Measurements from ENCODE around the gene DMBX1.

DMBX1 gene

DNA sequence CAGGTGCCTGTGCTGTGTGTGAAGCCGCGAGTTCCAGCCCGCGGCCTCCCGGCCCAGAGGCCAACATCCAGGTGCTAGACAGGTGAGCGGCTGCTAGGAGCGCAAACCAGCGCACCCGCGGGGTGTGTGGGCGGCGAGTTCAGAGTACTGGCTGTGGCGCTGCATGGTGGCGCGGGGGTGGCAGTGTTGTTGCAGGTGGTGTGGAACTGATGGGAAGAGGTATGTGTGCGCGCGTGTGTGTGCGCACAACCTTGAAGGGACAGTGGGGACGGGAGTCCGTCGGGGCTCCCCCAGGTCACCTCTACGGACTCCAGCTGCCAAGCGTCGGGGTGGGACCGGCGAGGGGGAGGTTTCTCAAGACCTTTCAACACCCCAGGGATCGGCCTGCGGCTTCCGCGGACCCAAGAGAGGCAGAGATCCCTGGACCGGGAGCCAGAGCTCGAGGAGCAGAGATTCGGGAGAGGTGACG, 433 bp upstream of the DMBX1 start:
- no peak for ATAC-seq
- TF ChIP-seq, protein P1, sequence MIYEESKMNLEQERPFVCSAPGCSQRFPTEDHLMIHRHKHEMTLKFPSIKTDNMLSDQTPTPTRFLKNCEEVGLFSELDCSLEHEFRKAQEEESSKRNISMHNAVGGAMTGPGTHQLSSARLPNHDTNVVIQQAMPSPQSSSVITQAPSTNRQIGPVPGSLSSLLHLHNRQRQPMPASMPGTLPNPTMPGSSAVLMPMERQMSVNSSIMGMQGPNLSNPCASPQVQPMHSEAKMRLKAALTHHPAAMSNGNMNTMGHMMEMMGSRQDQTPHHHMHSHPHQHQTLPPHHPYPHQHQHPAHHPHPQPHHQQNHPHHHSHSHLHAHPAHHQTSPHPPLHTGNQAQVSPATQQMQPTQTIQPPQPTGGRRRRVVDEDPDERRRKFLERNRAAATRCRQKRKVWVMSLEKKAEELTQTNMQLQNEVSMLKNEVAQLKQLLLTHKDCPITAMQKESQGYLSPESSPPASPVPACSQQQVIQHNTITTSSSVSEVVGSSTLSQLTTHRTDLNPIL (CRISPR knock-in tag; IDR thresholded peaks at IDR 0.05; ENCODE audit: low read depth) = no peak
- TF ChIP-seq TSHZ2 (CRISPR knock-in tag; IDR thresholded peaks at IDR 0.05) (no peak), BACH2 (CRISPR knock-in tag; IDR thresholded peaks at IDR 0.05; ENCODE audit: borderline replicate concordance) (no peak), RARB (CRISPR knock-in tag; IDR thresholded peaks at IDR 0.05) (no peak), ZNF70 (CRISPR knock-in tag; IDR thresholded peaks at IDR 0.05) (no peak), ZNF565 (CRISPR knock-in tag; conservative IDR thresholded peaks at IDR 0.05; ENCODE audit: low read depth) (no peak), ARNTL (CRISPR knock-in tag; IDR thresholded peaks at IDR 0.05; ENCODE audit: borderline replicate concordance, low read depth) (no peak), ZFP30 (CRISPR knock-in tag; IDR thresholded peaks at IDR 0.05) (no peak), OSR1 (CRISPR knock-in tag; IDR thresholded peaks at IDR 0.05) (no peak), ISL1 (CRISPR knock-in tag; IDR thresholded peaks at IDR 0.05) (no peak), CSDC2 (CRISPR knock-in tag; IDR thresholded peaks at IDR 0.05) (no peak), GLIS3 (CRISPR knock-in tag; IDR thresholded peaks at IDR 0.05) (no peak), SNAI2 (CRISPR knock-in tag; IDR thresholded peaks at IDR 0.05) (no peak)
- TF ChIP-seq, protein P2, sequence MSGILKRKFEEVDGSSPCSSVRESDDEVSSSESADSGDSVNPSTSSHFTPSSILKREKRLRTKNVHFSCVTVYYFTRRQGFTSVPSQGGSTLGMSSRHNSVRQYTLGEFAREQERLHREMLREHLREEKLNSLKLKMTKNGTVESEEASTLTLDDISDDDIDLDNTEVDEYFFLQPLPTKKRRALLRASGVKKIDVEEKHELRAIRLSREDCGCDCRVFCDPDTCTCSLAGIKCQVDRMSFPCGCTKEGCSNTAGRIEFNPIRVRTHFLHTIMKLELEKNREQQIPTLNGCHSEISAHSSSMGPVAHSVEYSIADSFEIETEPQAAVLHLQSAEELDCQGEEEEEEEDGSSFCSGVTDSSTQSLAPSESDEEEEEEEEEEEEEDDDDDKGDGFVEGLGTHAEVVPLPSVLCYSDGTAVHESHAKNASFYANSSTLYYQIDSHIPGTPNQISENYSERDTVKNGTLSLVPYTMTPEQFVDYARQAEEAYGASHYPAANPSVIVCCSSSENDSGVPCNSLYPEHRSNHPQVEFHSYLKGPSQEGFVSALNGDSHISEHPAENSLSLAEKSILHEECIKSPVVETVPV (CRISPR knock-in tag; IDR thresholded peaks at IDR 0.05) = no peak
- TF ChIP-seq, protein P3, sequence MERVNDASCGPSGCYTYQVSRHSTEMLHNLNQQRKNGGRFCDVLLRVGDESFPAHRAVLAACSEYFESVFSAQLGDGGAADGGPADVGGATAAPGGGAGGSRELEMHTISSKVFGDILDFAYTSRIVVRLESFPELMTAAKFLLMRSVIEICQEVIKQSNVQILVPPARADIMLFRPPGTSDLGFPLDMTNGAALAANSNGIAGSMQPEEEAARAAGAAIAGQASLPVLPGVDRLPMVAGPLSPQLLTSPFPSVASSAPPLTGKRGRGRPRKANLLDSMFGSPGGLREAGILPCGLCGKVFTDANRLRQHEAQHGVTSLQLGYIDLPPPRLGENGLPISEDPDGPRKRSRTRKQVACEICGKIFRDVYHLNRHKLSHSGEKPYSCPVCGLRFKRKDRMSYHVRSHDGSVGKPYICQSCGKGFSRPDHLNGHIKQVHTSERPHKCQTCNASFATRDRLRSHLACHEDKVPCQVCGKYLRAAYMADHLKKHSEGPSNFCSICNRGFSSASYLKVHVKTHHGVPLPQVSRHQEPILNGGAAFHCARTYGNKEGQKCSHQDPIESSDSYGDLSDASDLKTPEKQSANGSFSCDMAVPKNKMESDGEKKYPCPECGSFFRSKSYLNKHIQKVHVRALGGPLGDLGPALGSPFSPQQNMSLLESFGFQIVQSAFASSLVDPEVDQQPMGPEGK (CRISPR knock-in tag; IDR thresholded peaks at IDR 0.05; ENCODE audit: borderline replicate concordance) = no peak

GRCh38 chr1:46490406-46490655, 695 bp downstream of the DMBX1 start:
- no peak for TF ChIP-seq ZNF70 (CRISPR knock-in tag; IDR thresholded peaks at IDR 0.05)
- no peak for TF ChIP-seq RARB (CRISPR knock-in tag; IDR thresholded peaks at IDR 0.05)
- no peak for TF ChIP-seq ISL1 (CRISPR knock-in tag; IDR thresholded peaks at IDR 0.05)
- TF ChIP-seq TOX (CRISPR knock-in tag; IDR thresholded peaks at IDR 0.05; ENCODE audit: borderline replicate concordance) = no peak
- TF ChIP-seq CSDC2 (CRISPR knock-in tag; IDR thresholded peaks at IDR 0.05) = no peak
- no peak for TF ChIP-seq SNAI2 (CRISPR knock-in tag; IDR thresholded peaks at IDR 0.05)
- no peak for TF ChIP-seq BACH2 (CRISPR knock-in tag; IDR thresholded peaks at IDR 0.05; ENCODE audit: borderline replicate concordance)
- TF ChIP-seq GLIS3 (CRISPR knock-in tag; IDR thresholded peaks at IDR 0.05) = no peak
- TF ChIP-seq ZNF8 (CRISPR knock-in tag; IDR thresholded peaks at IDR 0.05) = no peak
- TF ChIP-seq ZC3H10 (CRISPR knock-in tag; IDR thresholded peaks at IDR 0.05) = no peak
- no peak for TF ChIP-seq TSHZ2 (CRISPR knock-in tag; IDR thresholded peaks at IDR 0.05)
- no peak for TF ChIP-seq PPARA (CRISPR knock-in tag; IDR thresholded peaks at IDR 0.05; ENCODE audit: borderline replicate concordance)
- TF ChIP-seq, protein P1 (CRISPR knock-in tag; IDR thresholded peaks at IDR 0.05; ENCODE audit: low read depth) = no peak
- TF ChIP-seq ZFP30 (CRISPR knock-in tag; IDR thresholded peaks at IDR 0.05) = no peak
- TF ChIP-seq, protein P2 (CRISPR knock-in tag; IDR thresholded peaks at IDR 0.05) = no peak
- no peak for TF ChIP-seq ZNF565 (CRISPR knock-in tag; conservative IDR thresholded peaks at IDR 0.05; ENCODE audit: low read depth)
- peak; percentile 41 for ATAC-seq

All from SK-N-SH treated with all-trans-retinoic acid at 6 μM for 48 hours (cell line).